ENCODE results near the gene KCTD19.

The KCTD19 gene

GRCh38 chr16:67241008-67241900 lies 85.3 kb downstream of the KCTD19 start:
- no peak for TF ChIP-seq CTCF (IDR thresholded peaks at IDR 0.05; ENCODE audit: control insufficient read depth, extremely low read depth, insufficient read depth)
- peak; percentile 85 for DNase-seq (ENCODE audit: low read depth)
- peak overlapping the region; percentile 8; the same call in 1 of the 2 replicates for H3K4me3 ChIP-seq (ENCODE audit: low read depth, low read length)

- TF ChIP-seq CTCF (IDR thresholded peaks at IDR 0.05; ENCODE audit: control insufficient read depth, extremely low read depth, insufficient read depth) = no peak
- no peak for DNase-seq (ENCODE audit: low read depth)
- H3K4me3 ChIP-seq (ENCODE audit: low read depth, low read length) = peak overlapping the region; percentile 8; the same call in 1 of the 2 replicates
Measured at GRCh38 chr16:67240506-67240905, 86.0 kb downstream of the KCTD19 start.
